ENCODE data around the gene SARS1. TPM values are rescaled to one million over a fixed set of nuclear protein-coding genes. Genes with fewer than 3 reads are reported as not detected.

The SARS1 gene
- total and polyA plus RNA-seq, 2 of the 8 experiments (the other 6 are each of a cell fraction or from before 2014, with no cell fraction given) = 83.1 to 146 TPM

DNA sequence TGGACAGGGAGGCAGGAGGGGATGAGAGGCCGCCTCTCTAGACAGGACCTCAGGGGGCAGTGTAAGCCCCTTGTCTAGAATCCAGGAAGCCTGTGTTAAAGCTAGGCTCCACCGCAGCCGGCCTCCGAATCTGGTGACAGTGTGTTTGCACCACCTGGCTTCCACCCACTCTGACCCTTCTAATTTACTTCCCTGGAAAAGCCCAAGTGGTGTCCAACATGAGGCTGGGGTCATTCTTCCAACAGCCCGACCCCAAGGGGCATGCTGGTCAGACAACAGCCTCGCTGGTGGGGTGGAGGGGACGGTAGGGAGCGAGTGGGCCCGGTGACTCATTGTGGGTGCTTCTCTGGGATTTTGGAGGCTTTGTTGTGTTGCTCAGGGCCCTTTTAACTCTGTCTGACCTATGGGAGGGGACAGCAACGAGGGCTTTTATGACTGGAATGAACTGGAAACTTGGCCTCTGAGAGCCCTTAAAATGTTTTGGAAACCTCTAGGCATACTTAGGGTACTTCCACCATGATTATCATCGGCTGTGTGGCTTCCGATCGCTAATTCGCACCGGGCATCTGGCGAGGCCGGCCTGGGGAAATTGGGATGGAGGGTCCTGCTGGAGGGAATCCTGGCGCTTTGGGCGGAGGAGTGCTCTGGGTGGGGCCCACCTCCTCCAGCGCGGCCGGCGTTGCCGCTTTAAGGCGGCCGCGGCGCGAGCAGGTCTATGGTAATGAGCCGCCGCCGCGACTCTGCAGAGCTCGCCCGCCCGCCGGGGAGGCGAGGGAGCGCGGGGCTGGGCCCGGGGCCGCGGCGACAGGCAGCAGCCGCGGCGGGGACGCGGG lies 35.3 kb downstream of the SARS1 start, which contains the start of gene CELSR2 (continued):
- TF ChIP-seq CTCF (IDR thresholded peaks at IDR 0.05; ENCODE audit: control extremely low read depth in 1 of 3, insufficient read depth in 1 of 3, low read depth in 1 of 3, low read length in 3 of 3) (peak in 1 of 3 experiments; percentile 38; a peak in 2 of 4 replicates), EZH2 (IDR thresholded peaks at IDR 0.05; ENCODE audit: low read depth, low read length, severe bottlenecking) (peak; percentile 35), KDM1A (IDR thresholded peaks at IDR 0.05; ENCODE audit: borderline replicate concordance, low read length) (no peak), JUND (IDR thresholded peaks at IDR 0.05; ENCODE audit: low read length) (no peak)
